ENCODE measurements around the gene GSTM1.
"Not testable (repeated sequence)": the region's sequence is repeated elsewhere in the genome, so short reads cannot be mapped to it uniquely, and the experiment has no call there.

GRCh38 chr1:109685890-109686289 lies 1.7 kb upstream of the GSTM1 start:
- TF ChIP-seq CTCF (IDR thresholded peaks at IDR 0.05); EP300 (IDR thresholded peaks at IDR 0.05; ENCODE audit: low read depth): not testable (repeated sequence)
